GM12872 (cell line): ENCODE results near the gene IGSF8.

Source experiments
- TF ChIP-seq, protein P1 (sequence below): IDR thresholded peaks from 3 replicates; pipeline ENCODE4 v1.5.1; 2011; ENCODE audit warnings: low read depth, mild to moderate bottlenecking, low read length, moderate library complexity; ENCODE audit not compliant: insufficient read depth

IGSF8 gene

GRCh38 chr1:160097911-160098851, at the start of gene IGSF8:
IGSF8 (minus strand) TSS chr1:160098619; CDS start chr1:160098472, 147 bp downstream.
- TF ChIP-seq, protein P1, sequence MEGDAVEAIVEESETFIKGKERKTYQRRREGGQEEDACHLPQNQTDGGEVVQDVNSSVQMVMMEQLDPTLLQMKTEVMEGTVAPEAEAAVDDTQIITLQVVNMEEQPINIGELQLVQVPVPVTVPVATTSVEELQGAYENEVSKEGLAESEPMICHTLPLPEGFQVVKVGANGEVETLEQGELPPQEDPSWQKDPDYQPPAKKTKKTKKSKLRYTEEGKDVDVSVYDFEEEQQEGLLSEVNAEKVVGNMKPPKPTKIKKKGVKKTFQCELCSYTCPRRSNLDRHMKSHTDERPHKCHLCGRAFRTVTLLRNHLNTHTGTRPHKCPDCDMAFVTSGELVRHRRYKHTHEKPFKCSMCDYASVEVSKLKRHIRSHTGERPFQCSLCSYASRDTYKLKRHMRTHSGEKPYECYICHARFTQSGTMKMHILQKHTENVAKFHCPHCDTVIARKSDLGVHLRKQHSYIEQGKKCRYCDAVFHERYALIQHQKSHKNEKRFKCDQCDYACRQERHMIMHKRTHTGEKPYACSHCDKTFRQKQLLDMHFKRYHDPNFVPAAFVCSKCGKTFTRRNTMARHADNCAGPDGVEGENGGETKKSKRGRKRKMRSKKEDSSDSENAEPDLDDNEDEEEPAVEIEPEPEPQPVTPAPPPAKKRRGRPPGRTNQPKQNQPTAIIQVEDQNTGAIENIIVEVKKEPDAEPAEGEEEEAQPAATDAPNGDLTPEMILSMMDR, result no peak

- TF ChIP-seq, protein P1, result no peak
Observed at GRCh38 chr1:160148121-160148520, 49.7 kb upstream of the IGSF8 start.

- TF ChIP-seq, protein P1, result no peak
Observed at GRCh38 chr1:160146107-160146506, 47.7 kb upstream of the IGSF8 start.

GRCh38 chr1:160144921-160145320, 46.5 kb upstream of the IGSF8 start:
- TF ChIP-seq, protein P1, result no peak

DNA sequence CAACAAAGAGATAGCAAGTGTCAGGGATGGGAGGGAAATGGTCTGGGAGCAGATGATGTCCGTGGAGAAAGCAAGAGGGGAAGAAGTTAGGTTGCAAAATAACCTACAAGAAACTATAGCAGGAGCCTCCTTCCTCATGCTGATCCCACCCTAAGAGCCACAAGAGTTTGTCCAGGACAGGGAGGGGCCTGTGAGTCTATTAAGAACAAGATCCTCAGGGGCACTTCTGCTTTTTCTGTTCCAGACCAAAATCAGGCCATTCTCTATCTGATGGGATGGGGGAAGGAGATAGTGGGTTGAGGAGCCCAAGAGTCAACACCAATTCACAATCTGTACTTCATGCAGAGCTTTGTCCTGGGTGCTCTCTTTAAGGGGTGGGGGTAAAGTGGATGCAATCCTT, 45.3 kb upstream of the IGSF8 start:
- TF ChIP-seq, protein P1, result no peak

GRCh38 chr1:160139840-160140239, 41.4 kb upstream of the IGSF8 start:
- TF ChIP-seq, protein P1, result no peak

DNA sequence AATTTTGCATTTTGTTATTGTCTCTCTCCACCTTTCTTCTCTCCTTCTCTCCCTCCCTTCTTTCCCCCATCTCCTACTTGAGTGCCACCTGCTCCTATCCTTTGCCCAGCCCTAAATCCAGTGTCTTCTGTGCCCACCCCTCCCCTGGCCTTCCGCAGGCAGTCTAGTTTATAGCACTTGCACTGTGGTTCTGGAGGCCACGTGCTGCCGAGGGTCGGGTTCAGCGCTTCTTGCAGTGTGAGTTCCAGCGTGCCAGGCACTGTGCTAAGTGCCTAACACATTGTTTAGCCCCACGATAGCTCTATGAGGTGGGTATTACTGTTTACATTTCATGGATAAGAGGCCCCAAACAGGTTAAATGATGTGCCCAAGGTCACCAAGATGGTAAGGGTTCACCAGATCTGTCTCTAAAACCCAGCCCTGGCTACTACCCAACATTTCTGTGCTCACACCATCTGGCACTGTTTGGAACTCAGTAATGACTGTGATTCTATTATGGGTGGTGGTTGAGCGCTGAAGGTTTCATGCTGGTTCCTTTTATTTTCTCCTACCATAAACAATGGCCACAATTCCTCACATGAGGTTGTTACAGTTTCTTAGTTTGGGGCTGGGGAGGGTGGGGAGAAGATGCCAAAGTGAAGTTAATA, 38.9 kb upstream of the IGSF8 start:
- TF ChIP-seq, protein P1, result no peak
